H1 (cell line): ENCODE data around the gene ATP13A3. TPM values are rescaled to one million over a fixed set of nuclear protein-coding genes. Genes with fewer than 3 reads are reported as not detected.

ENCODE experiments used
- CTCF ChIA-PET: fragments of 300-600 bp; sonication (Branson Sonifier 250); formaldehyde crosslinking; loops from one replicate; lab custom pipeline; 2021; ENCODE audit not compliant: partially characterized antibody; lab: Charles Lee
- POLR2A ChIA-PET: fragments of 300-600 bp; sonication (Branson Sonifier 250); formaldehyde crosslinking; loops from one replicate; lab custom pipeline; 2021; ENCODE audit warnings: inconsistent platforms; ENCODE audit not compliant: partially characterized antibody; lab: Charles Lee
- DNase-seq, 2 experiments: peaks; one replicate each; pipeline versions ENCODE4 v3.0.0 to v3.0.0-alpha.2; 2010 to 2022; ENCODE audit warnings: low spot score in 2 of 2, low read depth in 1 of 2, mixed read lengths in 1 of 2
- FAIRE-seq: peaks from 2 replicates; lab custom pipeline; 2011; peaks lifted over from hg19 to GRCh38; lab: Jason Lieb, UNC
- H2AFZ ChIP-seq: 2 replicates; pipeline ENCODE4 v1.8.1; 2012; ENCODE audit warnings: low read length, inconsistent platforms
- H2AK5ac ChIP-seq: 2 replicates; pipeline ENCODE4 v1.6.1; 2013; ENCODE audit warnings: low read depth, low read length
- H2BK120ac ChIP-seq: replicated peaks from 2 replicates; pipeline ENCODE3; 2013; ENCODE audit warnings: low read depth, low read length, inconsistent platforms
- H2BK12ac ChIP-seq: 2 replicates; pipeline ENCODE4 v1.6.1; 2013; ENCODE audit warnings: low read depth, low read length
- H2BK15ac ChIP-seq: 2 replicates; pipeline ENCODE4 v1.6.1; 2013; ENCODE audit warnings: low read length
- H2BK20ac ChIP-seq: 2 replicates; pipeline ENCODE4 v1.6.1; 2013; ENCODE audit warnings: low read length
- H2BK5ac ChIP-seq: 2 replicates; pipeline ENCODE4 v1.6.1; 2013; ENCODE audit warnings: low read depth, low read length
- H3K14ac ChIP-seq: 2 replicates; pipeline ENCODE4 v1.6.1; 2013; ENCODE audit warnings: inconsistent platforms; ENCODE audit not compliant: insufficient read length
- H3K18ac ChIP-seq: 2 replicates; pipeline ENCODE4 v1.6.1; 2013; ENCODE audit warnings: low read length; ENCODE audit errors: extremely low read depth
- H3K23ac ChIP-seq: 2 replicates; pipeline ENCODE4 v1.6.1; 2013; ENCODE audit warnings: inconsistent platforms; ENCODE audit not compliant: insufficient read length
- H3K23me2 ChIP-seq: 2 replicates; pipeline ENCODE4 v1.6.1; 2013; ENCODE audit warnings: low read depth, low read length
- H3K27ac ChIP-seq: 2 replicates; pipeline ENCODE4 v1.6.1; 2011; ENCODE audit warnings: low read depth, low read length, inconsistent platforms
- H3K27me3 ChIP-seq, 4 experiments: replicated peaks in 1 of 4; 1 replicate in 1 of 4; 2 replicates in 3 of 4; pipeline versions ENCODE4 v1.6.1 to v1.8.1; 2011 to 2013; ENCODE audit warnings: low read length in 3 of 4, mild to moderate bottlenecking in 3 of 4, inconsistent platforms in 2 of 4, mixed read lengths in 2 of 4, moderate library complexity in 1 of 4; ENCODE audit not compliant: control insufficient read depth in 3 of 4, insufficient read depth in 3 of 4; ENCODE audit errors: extremely low read depth in 1 of 4
- H3K36me3 ChIP-seq, 4 experiments: 2 replicates each; pipeline versions ENCODE4 v1.6.1 to v1.8.1; 2011 to 2013; ENCODE audit warnings: mild to moderate bottlenecking in 4 of 4, low read length in 3 of 4, moderate library complexity in 2 of 4, control low read depth in 1 of 4, inconsistent platforms in 1 of 4; ENCODE audit not compliant: insufficient read depth in 4 of 4, control insufficient read depth in 2 of 4
- H3K4ac ChIP-seq: replicated peaks from 2 replicates; pipeline ENCODE3; 2013; ENCODE audit warnings: low read length, low read depth, mixed read lengths, inconsistent platforms; ENCODE audit not compliant: insufficient read length
- H3K4me1 ChIP-seq, 4 experiments: replicated peaks in 1 of 4; 1 replicate in 1 of 4; 2 replicates in 3 of 4; pipeline versions ENCODE4 v1.6.1 to v1.8.1; 2011 to 2013; ENCODE audit warnings: low read length in 3 of 4, inconsistent platforms in 2 of 4, mixed read lengths in 1 of 4; ENCODE audit not compliant: insufficient read depth in 4 of 4, control insufficient read depth in 3 of 4
- H3K4me2 ChIP-seq, 2 experiments: 2 replicates each; pipeline versions ENCODE4 v1.6.1 to v1.8.1; 2011 to 2013; ENCODE audit warnings: low read depth in 2 of 2, low read length in 2 of 2, control low read depth in 1 of 2, inconsistent platforms in 1 of 2, mild to moderate bottlenecking in 1 of 2; ENCODE audit not compliant: insufficient read depth in 1 of 2
- H3K4me3 ChIP-seq, 4 experiments: fragments of 200-600, 300-600 bp in 1 of 4; sonication (generic), shearing (Covaris generic), sonication (Bioruptor Twin) in 1 of 4; 2 replicates each; pipeline versions ENCODE4 v1.5.1 to v1.8.1; 2011 to 2016; ENCODE audit warnings: low read length in 4 of 4, low read depth in 3 of 4, control low read depth in 2 of 4, inconsistent platforms in 2 of 4, mild to moderate bottlenecking in 2 of 4, mixed read lengths in 1 of 4, moderate library complexity in 1 of 4; ENCODE audit not compliant: insufficient read depth in 2 of 4; ENCODE audit errors: extremely low read depth in 1 of 4
- H3K56ac ChIP-seq: replicated peaks from 2 replicates; pipeline ENCODE3; 2013; ENCODE audit warnings: low read depth, mild to moderate bottlenecking, mixed read lengths, low read length, inconsistent platforms; ENCODE audit not compliant: insufficient read length
- H3K79me1 ChIP-seq: 2 replicates; pipeline ENCODE4 v1.6.1; 2013; ENCODE audit warnings: low read depth, low read length, control low read depth
- H3K79me2 ChIP-seq, 2 experiments: 2 replicates each; pipeline versions ENCODE4 v1.6.1 to v1.8.1; 2012 to 2013; ENCODE audit warnings: low read length in 2 of 2, mild to moderate bottlenecking in 2 of 2, inconsistent platforms in 1 of 2; ENCODE audit not compliant: insufficient read depth in 2 of 2, control insufficient read depth in 1 of 2
- H3K9ac ChIP-seq, 4 experiments: replicated peaks in 1 of 4; 1 replicate in 1 of 4; 2 replicates in 3 of 4; pipeline versions ENCODE4 v1.6.1 to v1.8.1; 2011 to 2013; ENCODE audit warnings: low read depth in 3 of 4, low read length in 3 of 4, control low read depth in 2 of 4, mild to moderate bottlenecking in 2 of 4, moderate library complexity in 2 of 4, inconsistent platforms in 1 of 4; ENCODE audit errors: extremely low read depth in 1 of 4
- H3K9me3 ChIP-seq, 2 experiments: 2 replicates each; pipeline versions ENCODE4 v1.6.1 to v1.8.1; 2012 to 2013; ENCODE audit warnings: mild to moderate bottlenecking in 2 of 2, moderate library complexity in 2 of 2, control low read depth in 1 of 2, inconsistent platforms in 1 of 2, low read depth in 1 of 2, low read length in 1 of 2, mixed read lengths in 1 of 2; ENCODE audit not compliant: insufficient read depth in 2 of 2
- H4K20me1 ChIP-seq, 2 experiments: replicated peaks in 1 of 2; 2 replicates each; pipeline versions ENCODE3 to v1.8.1; 2011 to 2013; ENCODE audit warnings: inconsistent platforms in 2 of 2, low read length in 2 of 2, mild to moderate bottlenecking in 1 of 2; ENCODE audit not compliant: insufficient read depth in 2 of 2, control insufficient read depth in 1 of 2
- H4K5ac ChIP-seq: 2 replicates; pipeline ENCODE4 v1.6.1; 2013; ENCODE audit warnings: low read length, low read depth, mixed read lengths, inconsistent platforms; ENCODE audit not compliant: insufficient read length
- H4K8ac ChIP-seq: 2 replicates; pipeline ENCODE4 v1.8.0; 2013; ENCODE audit warnings: mild to moderate bottlenecking, moderate library complexity, low read length, inconsistent platforms; ENCODE audit not compliant: insufficient read depth; ENCODE audit errors: extremely low read depth
- H4K91ac ChIP-seq: replicated peaks from 2 replicates; pipeline ENCODE3; 2013; ENCODE audit warnings: low read length, mixed read lengths, inconsistent platforms; ENCODE audit not compliant: insufficient read length
- ASH2L ChIP-seq: fragments of 200-600, 300-600 bp; sonication (generic); IDR thresholded peaks from one replicate; pipeline ENCODE4 v1.7.1; 2017; ENCODE audit warnings: low read length
- CHD2 ChIP-seq: IDR thresholded peaks from 2 replicates; pipeline ENCODE4 v1.6.1; 2012; ENCODE audit warnings: low read length, improper control_type of control experiment
- GTF2F1 ChIP-seq: IDR thresholded peaks from 2 replicates; pipeline ENCODE4 v1.6.1; 2012; ENCODE audit warnings: low read depth, low read length, improper control_type of control experiment, borderline replicate concordance
- KDM4A ChIP-seq: IDR thresholded peaks from one replicate; pipeline ENCODE4 v1.7.1; 2012; ENCODE audit warnings: low read depth, mild to moderate bottlenecking, moderate library complexity, low read length, inconsistent platforms; ENCODE audit not compliant: severe bottlenecking
- POU5F1 ChIP-seq: IDR thresholded peaks from 2 replicates; pipeline ENCODE4 v1.6.1; 2011; ENCODE audit warnings: low read depth, mild to moderate bottlenecking, low read length, moderate library complexity
- RXRA ChIP-seq: IDR thresholded peaks from 2 replicates; pipeline ENCODE4 v1.6.1; 2011; ENCODE audit warnings: low read depth, mild to moderate bottlenecking, low read length, moderate library complexity; ENCODE audit not compliant: insufficient read depth
- SIN3A ChIP-seq, 2 experiments: IDR thresholded peaks in 1 of 2; conservative IDR thresholded peaks in 1 of 2; 2 replicates each; pipeline ENCODE4 v1.6.1; 2011 to 2012; ENCODE audit warnings: low read length in 2 of 2, improper control_type of control experiment in 1 of 2, low read depth in 1 of 2, mild to moderate bottlenecking in 1 of 2
- SP4 ChIP-seq: IDR thresholded peaks from 2 replicates; pipeline ENCODE4 v1.6.1; 2012; ENCODE audit warnings: low read length, inconsistent platforms
- SRF ChIP-seq: IDR thresholded peaks from 2 replicates; pipeline ENCODE4 v1.6.1; 2011; ENCODE audit warnings: mild to moderate bottlenecking, low read depth, low read length, moderate library complexity
- WGBS, 2 experiments: shearing (Covaris generic) in 1 of 2; methylation state at CpG; one replicate each; pipeline versions ENCODE4 v1.1.6 to v1.1.7; 2013 to 2015; ENCODE audit warnings: low lambda C conversion rate in 2 of 2, mixed read lengths in 2 of 2, inconsistent platforms in 1 of 2, low coverage in 1 of 2, missing lambda C conversion rate in 1 of 2; ENCODE audit not compliant: insufficient replicate concordance in 2 of 2, insufficient coverage in 1 of 2, insufficient read length in 1 of 2; ENCODE audit errors: extremely low coverage in 1 of 2, missing lambda C conversion rate in 1 of 2; 5-methylcytosine and 5-hydroxymethylcytosine counted together
- polyA plus RNA-seq, 7 experiments: library from polyadenylated mRNA; depleted of rRNA in 3 of 7; stranded (reverse) in 5 of 7; unstranded in 2 of 7; fragments of >200 nt in 5 of 7; fragments of 200-250 nt in 2 of 7; gene quantifications; 1 replicate in 5 of 7; 2 replicates in 1 of 7; 4 replicates in 1 of 7; pipeline versions ENCODE4 v1.2.1 to v1.2.3, GENCODE V29; 2011 to 2013; ENCODE audit warnings: missing spikeins in 2 of 7, mixed read lengths in 2 of 7
- total RNA-seq: library from RNA; stranded (reverse); fragmentation: NEBNext Ultra II Directional; extraction: Animal tissue kit (Norgen Biotek cat#: 25700); gene quantifications from 2 replicates; pipeline ENCODE4 v1.2.1, GENCODE V29; 2021

The ATP13A3 gene
- total and polyA plus RNA-seq, 2 of the 8 experiments (the other 6 are each of a cell fraction or from before 2014, with no cell fraction given), result 18.6 to 92.2 TPM

DNA sequence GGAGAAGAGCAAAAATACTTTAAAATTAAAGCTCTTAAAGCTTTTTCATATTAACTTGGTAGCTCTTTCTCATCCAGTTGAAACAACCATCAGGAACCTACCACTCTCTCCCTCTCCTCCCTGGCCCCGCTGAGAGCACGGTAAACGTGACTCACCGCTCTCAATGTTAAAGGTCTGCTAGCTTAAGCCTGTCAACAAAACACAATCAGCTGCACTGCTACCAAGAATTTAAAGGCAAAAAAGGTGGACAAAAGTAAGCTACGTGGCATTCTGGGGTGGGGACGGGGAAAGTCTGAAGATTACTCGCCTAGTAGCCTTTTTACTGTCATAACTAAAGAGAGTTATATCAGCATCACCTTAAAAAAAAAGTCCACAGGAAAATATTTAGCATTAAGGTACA is 79.4 kb downstream of the ATP13A3 start:
- H4K20me1 ChIP-seq, result no peaks in the 10 kb centered on the region
- H3K27me3 ChIP-seq, result no peaks in the 10 kb centered on the region
- H3K4me3 ChIP-seq, result no peak overlapping the region
- H4K8ac ChIP-seq, result no peak overlapping the region
- no peak overlapping the region for H2AFZ ChIP-seq
- no peak overlapping the region for H3K23ac ChIP-seq
- no peak overlapping the region for H3K18ac ChIP-seq
- no peak overlapping the region for H3K56ac ChIP-seq
- no peaks in the 10 kb centered on the region for H3K23me2 ChIP-seq
- no peak overlapping the region for H2BK5ac ChIP-seq
- no peak overlapping the region for H3K4ac ChIP-seq
- no peak overlapping the region for H2AK5ac ChIP-seq
- no peak overlapping the region for H3K27ac ChIP-seq
- ChIA-PET CTCF (interaction anchor here (0.7 to 9.2 kb wide), 12 partner anchors 11 to 275 kb away, joined by 3 to 176 read pairs (median 3); partner anchors contain the start of genes CPN2 and LRRC15), POLR2A (interaction anchor here (1.7 to 1.8 kb wide), 2 partner anchors 9 to 68 kb away, joined by 3 to 5 read pairs; partner anchors contain the start of gene GP5)
- no peak for FAIRE-seq
- 93% methylated on average over 7 of the region's 7 CpGs; no CpG with 5 or more reads in 1 of the 2 experiments for WGBS, 2 experiments
- no peak overlapping the region for H4K5ac ChIP-seq
- DNase-seq, result no peak
- H3K36me3 ChIP-seq, result peaks cover 0 to 12% (median 2%) of the 10 kb centered on the region in 4 experiments; a peak in 5 of 8 replicates
- no peak overlapping the region for H2BK20ac ChIP-seq
- H3K4me1 ChIP-seq, result no peaks in the 10 kb centered on the region
- no peak overlapping the region for H2BK120ac ChIP-seq
- no peaks in the 10 kb centered on the region for H3K9me3 ChIP-seq
- no peak overlapping the region for H2BK12ac ChIP-seq
- H3K4me2 ChIP-seq, result no peak overlapping the region
- no peak overlapping the region for H3K14ac ChIP-seq
- no peak overlapping the region for H4K91ac ChIP-seq
- H3K9ac ChIP-seq, result no peak overlapping the region
- H3K79me2 ChIP-seq, result no peaks in the 10 kb centered on the region
- no peak overlapping the region for H2BK15ac ChIP-seq
- H3K79me1 ChIP-seq, result no peaks in the 10 kb centered on the region; the same call in 1 of the 2 replicates
- TF ChIP-seq KDM4A (no peak), SIN3A (conservative IDR thresholded peaks at IDR 0.05 in 1 of 2, IDR thresholded peaks at IDR 0.05 in 1 of 2; ENCODE audit: low read depth in 1 of 2, low read length in 2 of 2) (no peak), POU5F1 (no peak), CHD2 (no peak), RXRA (no peak), SP4 (no peak), ASH2L (no peak), SRF (no peak), GTF2F1 (no peak)
